ENCODE data around the gene SLC16A3.

DNA sequence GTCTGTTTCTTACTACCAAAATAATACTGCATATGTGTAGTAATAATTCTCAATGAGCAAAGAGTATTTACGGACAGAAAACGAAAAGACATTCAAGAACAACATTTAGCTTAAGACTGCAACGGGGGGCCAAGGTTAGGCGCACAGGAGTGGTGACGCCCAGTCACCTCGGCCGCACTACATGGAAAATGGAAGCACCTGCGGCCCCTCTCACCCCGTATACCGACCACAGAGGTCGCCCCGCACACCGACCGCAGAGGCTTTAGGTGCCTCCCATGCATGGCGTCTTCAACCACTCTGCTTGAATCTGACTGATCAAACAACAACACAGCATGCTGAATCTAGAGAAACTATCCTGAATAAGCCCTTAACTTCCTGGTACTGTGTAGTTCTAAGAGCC, 42.6 kb upstream of the SLC16A3 start:
- no peak for TF ChIP-seq GATA2 (IDR thresholded peaks at IDR 0.05; ENCODE audit: low read depth, low read length)
- no peak for TF ChIP-seq GATA3 (IDR thresholded peaks at IDR 0.05; ENCODE audit: low read depth, low read length)

Data from SH-SY5Y (cell line).